GM19240 (cell line): ENCODE data around the gene ABCF3.

Experiments used
- DNase-seq: peaks from one replicate; pipeline ENCODE4 v3.0.0; 2011; ENCODE audit warnings: low spot score; ENCODE audit not compliant: insufficient read length

ABCF3 gene

DNA sequence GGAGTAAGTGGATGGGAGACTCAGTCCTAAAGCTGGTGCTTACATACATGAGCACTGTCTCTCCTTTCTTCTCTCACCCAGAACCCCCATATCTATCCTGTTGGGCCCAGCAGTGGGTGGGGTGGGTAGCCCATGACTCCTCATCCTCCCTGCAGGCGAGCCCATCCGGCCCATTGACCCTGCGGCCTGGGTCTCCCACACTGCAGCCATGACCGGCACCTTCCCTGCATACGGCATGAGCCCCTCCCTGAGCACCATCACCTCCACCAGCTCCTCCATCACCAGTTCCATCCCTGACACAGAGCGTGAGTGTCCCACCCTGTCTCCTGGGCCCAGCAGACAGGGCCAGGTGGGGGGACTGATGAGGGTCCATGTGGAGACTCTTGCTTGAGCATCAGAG is 19.3 kb upstream of the ABCF3 start:
- DNase-seq: no peak

GRCh38 chr3:184167786-184168185 is 18.2 kb upstream of the ABCF3 start:
- no peak for DNase-seq

DNA sequence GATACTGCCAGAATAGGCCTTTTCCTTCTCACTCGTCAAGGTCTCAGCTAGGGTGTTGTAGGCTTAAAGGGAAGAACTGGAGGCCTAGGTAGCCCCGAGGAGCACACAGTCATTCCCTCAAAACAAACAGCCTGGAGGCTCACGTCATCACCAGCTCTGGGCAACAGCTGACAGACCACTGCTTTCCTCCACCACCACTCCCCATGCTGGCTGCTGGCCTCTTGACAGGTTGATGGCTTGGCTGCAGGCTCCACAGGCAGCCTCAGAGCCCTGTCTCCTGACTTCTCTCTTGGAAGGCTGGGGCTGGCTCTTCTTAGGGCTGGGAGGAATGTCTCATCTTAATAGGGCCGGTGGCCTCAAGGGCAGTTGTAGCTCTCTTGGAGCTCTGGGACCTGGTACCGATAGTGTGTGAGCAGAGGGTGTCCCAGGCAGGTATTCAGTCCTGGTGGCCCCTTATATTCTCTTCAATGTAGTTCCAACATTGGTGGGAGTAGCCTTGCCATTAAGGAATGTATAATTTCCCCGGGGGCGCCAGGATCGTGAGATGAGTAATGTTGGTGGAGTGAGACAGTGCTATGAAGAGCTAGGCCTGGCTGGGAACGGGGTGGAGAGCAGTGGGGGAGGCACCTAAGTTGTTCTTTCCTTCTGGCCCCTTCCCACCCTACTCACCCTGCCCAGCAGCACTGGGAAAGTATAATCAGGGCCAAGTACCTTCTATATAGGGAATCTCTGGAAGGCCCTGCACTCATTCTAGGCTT is 17.5 kb upstream of the ABCF3 start:
- DNase-seq: no peak

DNA sequence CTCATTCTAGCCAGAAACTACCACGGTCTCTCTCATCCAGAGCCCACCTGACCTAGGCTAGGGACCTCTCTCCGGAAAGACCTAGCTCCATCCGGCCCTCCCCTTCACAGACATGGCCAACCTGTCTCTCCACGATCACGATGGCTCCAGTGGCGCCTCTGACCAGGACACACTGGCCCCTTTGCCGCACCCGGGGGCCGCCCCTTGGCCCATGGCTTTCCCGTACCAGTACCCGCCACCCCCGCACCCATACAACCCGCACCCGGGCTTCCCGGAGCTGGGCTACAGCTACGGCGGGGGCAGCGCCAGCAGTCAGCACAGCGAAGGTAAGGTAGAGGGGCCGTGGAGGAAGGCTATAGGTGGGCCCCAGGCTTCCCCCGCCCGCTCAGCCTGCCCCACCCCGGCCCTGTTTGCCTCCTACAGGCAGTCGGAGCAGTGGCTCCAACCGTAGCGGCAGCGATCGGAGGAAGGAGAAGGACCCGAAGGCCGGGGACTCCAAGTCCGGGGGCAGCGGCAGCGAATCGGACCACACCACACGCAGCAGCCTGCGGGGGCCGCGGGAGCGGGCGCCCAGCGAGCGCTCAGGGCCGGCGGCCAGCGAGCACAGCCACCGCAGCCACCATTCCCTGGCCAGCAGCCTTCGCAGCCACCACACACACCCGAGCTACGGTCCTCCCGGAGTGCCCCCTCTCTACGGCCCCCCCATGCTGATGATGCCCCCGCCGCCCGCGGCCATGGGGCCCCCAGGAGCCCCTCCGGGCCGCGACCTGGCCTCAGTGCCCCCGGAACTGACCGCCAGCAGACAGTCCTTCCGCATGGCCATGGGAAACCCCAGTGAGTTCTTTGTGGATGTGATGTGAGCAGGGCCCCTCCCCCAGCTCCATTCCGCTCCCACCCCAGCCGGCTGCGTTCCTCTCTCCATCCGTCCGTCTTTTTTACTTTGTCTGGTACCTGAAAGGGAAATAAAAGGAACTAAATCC is 15.8 kb upstream of the ABCF3 start:
- DNase-seq: no peak

DNA sequence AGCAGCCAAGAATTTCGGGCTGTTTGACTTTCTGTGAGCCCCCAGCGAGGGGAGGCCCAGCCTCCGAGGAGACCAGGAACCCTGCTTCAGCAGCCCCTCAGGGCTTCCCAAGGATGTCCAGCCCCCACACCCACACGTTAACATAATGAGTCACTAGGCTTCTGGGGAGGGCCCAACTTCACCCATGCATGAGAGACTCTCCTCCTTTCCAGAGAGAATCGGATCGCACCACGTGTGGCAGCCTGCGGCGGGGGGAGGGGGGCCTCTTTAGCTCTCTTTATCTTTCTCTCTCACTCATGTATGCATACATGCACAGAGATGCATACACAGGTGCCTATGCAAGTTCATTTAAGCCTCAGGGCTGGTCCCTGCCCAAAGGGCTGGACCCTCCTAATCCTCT is 14.4 kb upstream of the ABCF3 start:
- no peak for DNase-seq

GRCh38 chr3:184172681-184173373 is 13.2 kb upstream of the ABCF3 start:
- no peak for DNase-seq

DNA sequence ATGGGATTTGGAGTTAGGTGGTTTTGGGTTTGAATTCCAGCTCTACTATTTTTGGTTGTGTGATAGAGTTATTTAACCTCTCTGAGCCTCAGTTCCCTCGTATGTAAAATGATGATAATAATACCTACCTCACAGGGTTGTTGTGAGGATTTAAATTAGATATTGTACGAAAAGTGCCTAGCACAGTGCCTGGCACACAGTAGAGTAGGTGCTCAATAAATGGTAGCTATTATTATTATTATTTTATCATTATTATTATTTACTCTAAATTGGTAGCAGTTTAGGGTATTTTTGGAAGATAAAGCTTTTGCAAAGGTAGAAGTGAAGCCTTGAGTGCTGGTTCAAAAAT is 12.7 kb upstream of the ABCF3 start:
- DNase-seq: no peak

DNA sequence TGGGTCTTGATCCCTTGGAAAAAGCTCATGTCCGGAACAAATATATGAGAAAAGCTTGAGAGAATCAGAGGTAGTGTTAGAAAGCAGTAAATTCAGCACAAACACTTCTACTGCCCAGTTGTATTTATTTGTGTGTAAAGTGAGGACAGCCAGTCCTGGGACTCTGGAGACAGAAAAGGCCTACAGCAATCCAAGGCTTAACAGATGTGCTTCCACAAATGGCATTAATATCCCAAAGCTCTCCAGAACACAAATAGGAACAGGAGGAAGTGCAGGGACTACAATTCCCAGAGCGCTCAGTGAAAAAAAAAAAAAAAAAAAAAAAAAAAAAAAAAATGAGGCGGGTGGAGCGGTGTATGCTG is 11.7 kb upstream of the ABCF3 start:
- no peak for DNase-seq

DNA sequence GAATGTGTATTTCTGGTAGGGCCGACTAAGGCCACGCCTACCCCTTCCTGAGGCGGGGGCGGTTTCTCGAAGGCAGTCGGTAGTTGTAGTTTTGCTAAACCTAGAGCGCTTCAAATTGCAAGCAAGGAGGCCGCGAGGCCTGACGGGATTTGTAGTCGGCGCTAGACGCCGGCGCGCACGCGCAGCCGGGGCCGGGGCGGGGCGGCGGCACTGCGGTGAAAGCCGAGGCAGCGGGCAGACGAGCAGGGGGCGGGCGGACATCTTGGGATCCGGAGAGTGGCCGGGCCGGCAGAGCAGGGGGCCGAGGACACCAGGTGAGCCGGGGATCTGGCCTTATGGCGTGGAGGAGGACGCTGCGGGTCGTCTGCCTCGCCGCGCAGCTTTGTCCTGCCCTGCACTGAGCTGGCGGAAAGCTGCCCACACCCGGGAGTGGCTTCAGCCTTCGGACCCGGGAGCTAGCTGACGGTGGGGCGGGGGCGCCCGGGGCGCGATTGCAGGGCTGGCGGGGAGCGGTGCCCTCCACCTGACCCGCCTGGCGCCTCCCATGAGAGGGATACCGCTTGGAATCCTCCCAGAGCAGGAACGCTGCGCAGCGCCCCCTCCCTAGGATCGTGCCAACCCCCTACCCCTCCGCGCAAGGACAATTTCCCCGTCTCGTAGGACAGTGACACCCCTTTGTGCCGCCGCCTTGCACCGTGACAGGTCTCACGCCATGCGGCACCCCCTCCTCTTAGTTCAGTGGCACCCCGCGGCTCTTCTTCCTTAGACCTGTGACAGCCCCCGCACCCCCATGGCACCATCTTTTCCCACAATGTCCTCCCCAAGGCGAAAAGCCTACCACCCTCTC is 11.1 kb upstream of the ABCF3 start, which contains the start of gene AP2M1:
Gene AP2M1, plus strand, starts transcription at position 210 of the 847 bp plus-strand sequence. CDS start 2,139 bp downstream, outside the sequence.
- DNase-seq: peak; percentile 99

- DNase-seq: no peak
Measured at GRCh38 chr3:184175506-184175905, 10.5 kb upstream of the ABCF3 start.

GRCh38 chr3:184175981-184176376 is 10.0 kb upstream of the ABCF3 start:
- DNase-seq: no peak

DNA sequence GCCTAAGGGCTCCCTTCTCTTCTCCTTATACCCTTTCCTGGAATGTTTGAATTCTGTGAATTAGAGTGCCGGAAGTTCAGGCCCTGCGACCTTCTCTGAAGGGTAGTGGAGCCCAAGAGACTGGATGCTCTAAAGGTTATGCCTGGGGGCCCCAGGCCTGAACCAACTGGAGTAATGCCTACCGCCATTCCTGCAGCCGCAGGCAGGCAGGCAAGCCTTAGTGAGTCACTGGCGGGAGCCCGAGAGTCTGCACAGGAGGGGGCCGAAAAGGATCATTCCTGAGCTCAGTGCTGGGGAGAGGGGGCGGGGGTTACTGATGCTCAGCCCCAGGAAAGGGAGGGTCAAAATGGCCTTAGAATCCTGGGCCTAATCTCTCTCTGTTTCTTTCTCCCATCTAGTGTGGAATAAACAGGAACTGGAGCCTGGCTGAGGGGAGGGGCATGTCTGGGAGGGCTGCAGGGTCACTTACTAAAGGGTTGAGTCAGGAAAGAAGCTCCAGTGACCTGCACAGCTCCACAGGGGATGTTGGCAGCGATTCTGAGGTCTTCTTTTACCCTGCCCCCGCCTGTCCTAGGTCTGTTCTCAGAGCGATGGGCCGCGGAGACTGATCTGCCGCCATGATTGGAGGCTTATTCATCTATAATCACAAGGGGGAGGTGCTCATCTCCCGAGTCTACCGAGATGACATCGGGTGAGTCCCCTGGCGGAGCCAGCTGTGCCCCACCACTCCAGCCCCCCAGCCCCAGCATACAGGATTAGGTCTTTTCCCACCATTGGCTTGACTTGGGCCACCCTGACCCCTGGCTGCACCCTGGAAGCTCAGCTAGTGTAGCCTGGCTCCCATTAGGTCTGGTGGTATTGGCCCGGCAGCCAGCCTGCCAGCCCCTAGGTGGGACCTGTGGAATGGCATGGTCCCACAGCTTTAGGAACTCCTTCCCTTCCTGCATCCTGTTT is 9.3 kb upstream of the ABCF3 start:
- DNase-seq: no peak

DNA sequence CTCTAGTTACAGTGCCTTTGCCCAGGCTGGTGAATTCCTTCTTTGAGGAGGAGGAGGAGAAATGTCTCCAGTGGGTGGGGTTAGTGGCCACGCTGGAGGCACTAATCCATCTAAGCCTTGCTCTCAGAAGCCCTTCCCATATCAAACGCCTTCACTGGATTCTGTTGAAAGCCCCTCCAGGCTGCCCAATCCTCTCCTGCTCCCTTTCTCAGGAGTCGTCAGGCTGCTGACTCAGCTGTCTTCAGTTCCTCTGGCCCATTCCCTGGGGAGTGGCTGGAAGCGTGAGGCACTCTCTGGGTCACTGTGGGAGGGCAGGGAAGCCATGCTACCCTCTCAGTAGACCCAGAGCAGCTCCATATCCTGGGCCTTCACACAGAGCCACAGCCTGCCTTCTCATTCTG is 8.7 kb upstream of the ABCF3 start:
- no peak for DNase-seq

- no peak for DNase-seq
Measured at GRCh38 chr3:184177767-184178306, 8.2 kb upstream of the ABCF3 start.

- DNase-seq: no peak
Measured at GRCh38 chr3:184178521-184179138, 7.4 kb upstream of the ABCF3 start.

DNA sequence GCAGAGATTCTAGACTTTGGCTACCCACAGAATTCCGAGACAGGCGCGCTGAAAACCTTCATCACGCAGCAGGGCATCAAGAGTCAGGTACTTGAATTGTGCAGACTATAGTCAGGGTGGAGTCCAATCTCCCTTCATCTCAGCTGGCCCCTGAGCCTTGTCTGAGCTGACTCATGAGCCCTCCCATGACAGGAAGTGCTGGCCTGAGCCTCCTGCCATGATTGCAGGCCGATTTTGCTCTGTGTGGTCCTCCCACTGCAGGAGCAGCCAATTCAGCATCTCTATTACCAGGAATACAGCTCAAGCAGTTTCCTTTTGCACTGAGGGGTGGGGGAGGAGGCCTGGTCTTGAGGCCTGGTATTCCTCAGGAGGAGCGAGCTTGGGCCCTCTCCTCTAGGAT is 5.8 kb upstream of the ABCF3 start:
- no peak for DNase-seq

DNA sequence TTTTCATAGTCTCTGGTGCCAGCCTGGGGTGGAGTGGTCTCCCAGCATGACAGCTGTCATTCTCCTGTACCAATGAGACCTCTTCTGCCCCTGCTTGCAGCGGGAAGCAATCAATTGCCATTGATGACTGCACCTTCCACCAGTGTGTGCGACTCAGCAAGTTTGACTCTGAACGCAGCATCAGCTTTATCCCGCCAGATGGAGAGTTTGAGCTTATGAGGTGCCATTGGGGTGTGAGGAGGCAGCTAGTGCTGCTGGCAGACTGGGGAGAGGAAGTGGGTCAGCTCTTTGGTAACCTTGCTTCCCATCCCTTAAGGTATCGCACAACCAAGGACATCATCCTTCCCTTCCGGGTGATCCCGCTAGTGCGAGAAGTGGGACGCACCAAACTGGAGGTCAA is 4.4 kb upstream of the ABCF3 start:
- no peak for DNase-seq

DNA sequence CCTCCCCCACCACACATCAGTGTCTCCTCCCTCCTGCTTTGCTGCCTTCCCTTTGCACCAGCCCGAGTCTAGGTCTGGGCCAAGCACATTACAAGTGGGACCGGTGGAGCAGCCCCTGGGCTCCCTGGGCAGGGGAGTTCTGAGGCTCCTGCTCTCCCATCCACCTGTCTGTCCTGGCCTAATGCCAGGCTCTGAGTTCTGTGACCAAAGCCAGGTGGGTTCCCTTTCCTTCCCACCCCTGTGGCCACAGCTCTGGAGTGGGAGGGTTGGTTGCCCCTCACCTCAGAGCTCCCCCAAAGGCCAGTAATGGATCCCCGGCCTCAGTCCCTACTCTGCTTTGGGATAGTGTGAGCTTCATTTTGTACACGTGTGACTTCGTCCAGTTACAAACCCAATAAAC is 2.3 kb upstream of the ABCF3 start:
- no peak for DNase-seq

DNA sequence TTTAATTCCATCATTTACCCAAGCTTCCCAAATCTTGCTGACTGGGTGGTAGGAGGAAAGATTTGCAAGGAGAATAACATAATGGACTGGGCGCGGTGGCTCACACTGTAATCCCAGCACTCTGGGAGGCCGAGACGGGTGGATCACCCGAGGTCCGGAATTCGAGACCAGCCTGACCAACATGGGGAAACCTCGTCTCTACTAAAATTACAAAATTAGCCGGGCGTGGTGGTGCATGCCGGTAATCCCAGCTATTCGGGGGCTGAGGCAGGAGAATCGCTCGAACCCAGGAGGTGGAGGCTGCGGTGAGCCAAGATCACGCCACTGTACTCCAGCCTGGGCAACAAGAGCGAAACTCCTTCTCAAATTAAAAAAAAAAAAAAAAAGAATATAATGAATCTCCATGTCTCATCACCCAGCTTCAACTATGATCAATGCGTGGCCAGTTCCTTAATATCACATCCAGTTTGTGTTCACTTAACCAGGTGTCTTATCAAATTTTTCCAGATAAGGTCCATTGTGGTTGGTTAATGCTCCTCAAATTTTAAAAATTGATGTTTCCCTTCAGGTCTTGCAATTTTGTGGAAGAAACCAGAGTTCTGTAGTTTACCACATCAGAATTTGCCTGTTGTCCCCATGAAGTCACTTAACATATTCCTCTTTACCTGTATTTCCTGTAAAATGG is 1.3 kb upstream of the ABCF3 start:
- DNase-seq: no peak
